ENCODE data around the gene VPS8.
A peak's percentile ranks its signal among the peaks of the same experiment; 100 is the strongest.

VPS8 gene

GRCh38 chr3:185065059-185065458, 253.1 kb downstream of the VPS8 start:
- DNase-seq (ENCODE audit: extremely low spot score), result no peak
- CTCF ChIA-PET, result interaction anchor here (1.0 kb wide), 1 partner anchor 205 kb away, joined by 3 read pairs; no protein-coding TSS in a partner anchor
- POLR2A ChIA-PET, result no interaction called here
- no peak for TF ChIP-seq BHLHE40 (IDR thresholded peaks at IDR 0.05; ENCODE audit: borderline replicate concordance)
- no peak for TF ChIP-seq PKNOX1 (IDR thresholded peaks at IDR 0.05)

- no peak for DNase-seq (ENCODE audit: extremely low spot score)
- CTCF ChIA-PET, result interaction anchor here (0.6 kb wide), 1 partner anchor 288 kb away, joined by 5 read pairs; no protein-coding TSS in a partner anchor
- TF ChIP-seq FOXA1 (IDR thresholded peaks at IDR 0.05), result no peak
- TF ChIP-seq CTBP1 (IDR thresholded peaks at IDR 0.05; ENCODE audit: borderline replicate concordance), result no peak
- no peak for TF ChIP-seq ZNF384 (IDR thresholded peaks at IDR 0.05)
- no peak for TF ChIP-seq ELF4 (IDR thresholded peaks at IDR 0.05)
- POLR2A ChIA-PET, result no interaction called here
Measured at GRCh38 chr3:185066251-185066650, 254.3 kb downstream of the VPS8 start.

- TF ChIP-seq NFRKB (IDR thresholded peaks at IDR 0.05), result no peak
- TF ChIP-seq FOXM1 (IDR thresholded peaks at IDR 0.05; ENCODE audit: borderline replicate concordance), result no peak
- no peak for TF ChIP-seq FOXA1 (IDR thresholded peaks at IDR 0.05)
- TF ChIP-seq TARDBP (IDR thresholded peaks at IDR 0.05), result no peak
- TF ChIP-seq CTBP1 (IDR thresholded peaks at IDR 0.05; ENCODE audit: borderline replicate concordance), result no peak
- TF ChIP-seq HDGF (IDR thresholded peaks at IDR 0.05; ENCODE audit: borderline replicate concordance), result no peak
- no peak for TF ChIP-seq BHLHE40 (IDR thresholded peaks at IDR 0.05; ENCODE audit: borderline replicate concordance)
- no peak for TF ChIP-seq ELF4 (IDR thresholded peaks at IDR 0.05)
- no peak for TF ChIP-seq ZNF384 (IDR thresholded peaks at IDR 0.05)
- TF ChIP-seq ARNT (IDR thresholded peaks at IDR 0.05), result no peak
- no peak for TF ChIP-seq SUZ12 (IDR thresholded peaks at IDR 0.05)
- no peak for TF ChIP-seq FOXK2 (IDR thresholded peaks at IDR 0.05)
- no peak for TF ChIP-seq SP1 (IDR thresholded peaks at IDR 0.05)
- no peak for TF ChIP-seq LEF1 (IDR thresholded peaks at IDR 0.05; ENCODE audit: borderline replicate concordance)
- no peak for TF ChIP-seq PKNOX1 (IDR thresholded peaks at IDR 0.05)
- no peak for TF ChIP-seq L3MBTL2 (conservative IDR thresholded peaks at IDR 0.05)
- DNase-seq (ENCODE audit: extremely low spot score), result no peak
- CTCF ChIA-PET, result no interaction called here
- POLR2A ChIA-PET, result no interaction called here
Measured at GRCh38 chr3:185067173-185067572, 255.2 kb downstream of the VPS8 start.

- TF ChIP-seq HDGF (IDR thresholded peaks at IDR 0.05; ENCODE audit: borderline replicate concordance), result no peak
- TF ChIP-seq FOXA1 (IDR thresholded peaks at IDR 0.05), result no peak
- no peak for TF ChIP-seq FOXK2 (IDR thresholded peaks at IDR 0.05)
- TF ChIP-seq CTBP1 (IDR thresholded peaks at IDR 0.05; ENCODE audit: borderline replicate concordance), result no peak
- no peak for TF ChIP-seq BHLHE40 (IDR thresholded peaks at IDR 0.05; ENCODE audit: borderline replicate concordance)
- no peak for TF ChIP-seq LEF1 (IDR thresholded peaks at IDR 0.05; ENCODE audit: borderline replicate concordance)
- TF ChIP-seq SP1 (IDR thresholded peaks at IDR 0.05), result no peak
- no peak for TF ChIP-seq L3MBTL2 (conservative IDR thresholded peaks at IDR 0.05)
- TF ChIP-seq ZNF384 (IDR thresholded peaks at IDR 0.05), result no peak
- no peak for TF ChIP-seq TARDBP (IDR thresholded peaks at IDR 0.05)
- TF ChIP-seq SUZ12 (IDR thresholded peaks at IDR 0.05), result no peak
- no peak for TF ChIP-seq ARNT (IDR thresholded peaks at IDR 0.05)
- no peak for TF ChIP-seq NFRKB (IDR thresholded peaks at IDR 0.05)
- TF ChIP-seq ELF4 (IDR thresholded peaks at IDR 0.05), result no peak
- TF ChIP-seq FOXM1 (IDR thresholded peaks at IDR 0.05; ENCODE audit: borderline replicate concordance), result no peak
- TF ChIP-seq PKNOX1 (IDR thresholded peaks at IDR 0.05), result no peak
- CTCF ChIA-PET, result interaction anchor here (1.0 to 1.7 kb wide), 2 partner anchors 96 to 107 kb away, joined by 3 to 8 read pairs; no protein-coding TSS in a partner anchor
- no peak for DNase-seq (ENCODE audit: extremely low spot score)
- POLR2A ChIA-PET, result no interaction called here
Measured at GRCh38 chr3:185069037-185070030, 257.4 kb downstream of the VPS8 start.

- no peak for TF ChIP-seq NFRKB (IDR thresholded peaks at IDR 0.05)
- no peak for TF ChIP-seq ELF4 (IDR thresholded peaks at IDR 0.05)
- no peak for TF ChIP-seq ZNF384 (IDR thresholded peaks at IDR 0.05)
- TF ChIP-seq FOXK2 (IDR thresholded peaks at IDR 0.05), result no peak
- no peak for TF ChIP-seq CTBP1 (IDR thresholded peaks at IDR 0.05; ENCODE audit: borderline replicate concordance)
- TF ChIP-seq ARNT (IDR thresholded peaks at IDR 0.05), result no peak
- no peak for TF ChIP-seq L3MBTL2 (conservative IDR thresholded peaks at IDR 0.05)
- no peak for TF ChIP-seq SP1 (IDR thresholded peaks at IDR 0.05)
- TF ChIP-seq LEF1 (IDR thresholded peaks at IDR 0.05; ENCODE audit: borderline replicate concordance), result no peak
- no peak for TF ChIP-seq PKNOX1 (IDR thresholded peaks at IDR 0.05)
- no peak for TF ChIP-seq SUZ12 (IDR thresholded peaks at IDR 0.05)
- no peak for TF ChIP-seq FOXA1 (IDR thresholded peaks at IDR 0.05)
- ChIA-PET CTCF (interaction anchor here (0.5 to 0.9 kb wide), 2 partner anchors 103 to 1307 kb away, joined by 3 read pairs; no protein-coding TSS in a partner anchor), POLR2A (no interaction called here)
- peak; percentile 27 for DNase-seq (ENCODE audit: extremely low spot score)
Measured at GRCh38 chr3:185070491-185071286, 258.7 kb downstream of the VPS8 start.

Data from HEK293T (cell line).